Diencephalon (tissue), 1 donor: Measurements from ENCODE around the gene ELP2. TPM values are rescaled to one million over a fixed set of nuclear protein-coding genes. Genes with fewer than 3 reads are reported as not detected.

ENCODE experiments used
- total RNA-seq: library from RNA; depleted of rRNA; stranded (reverse); fragments of >200 nt; gene quantifications from one replicate; pipeline ENCODE4 v1.2.3, GENCODE V29; 2014

Gene ELP2
- 101 TPM for total RNA-seq

GRCh38 chr18:36129300-36130038, at the start of gene ELP2, which contains the start of gene SLC39A6:
ELP2 (plus strand) TSS chr18:36129899; CDS start chr18:36129934, 35 bp downstream.
SLC39A6 (minus strand) TSS chr18:36129340; CDS start chr18:36127007, 2,333 bp downstream.

GRCh38 chr18:36187193-36187825, 57.6 kb downstream of the ELP2 start, which contains the start of gene MOCOS:
MOCOS (plus strand) TSS chr18:36187497; CDS start chr18:36187540, 43 bp downstream.

Other genes with a start within 250 kb of the ELP2 start
- 143 TPM for gene RPRD1A, start 62.3 kb upstream of the ELP2 start, total RNA-seq
- 197 TPM for gene SLC39A6, start 559 bp upstream of the ELP2 start, total RNA-seq
- gene MOCOS, start 57.6 kb downstream of the ELP2 start, total RNA-seq, result 0.69 TPM
- 50.5 TPM for gene FHOD3, start 167.8 kb downstream of the ELP2 start, total RNA-seq